Skeletal muscle tissue (tissue), 4 donors: Measurements from ENCODE around the gene BRD1. TPM values are rescaled to one million over a fixed set of nuclear protein-coding genes. Genes with fewer than 3 reads are reported as not detected.

Experiments used
- H3K27ac ChIP-seq: one replicate; pipeline ENCODE4 v1.7.0; 2013; ENCODE audit warnings: mild to moderate bottlenecking, low read depth, low read length, inconsistent platforms
- H3K27me3 ChIP-seq, 3 donors: one replicate each; pipeline ENCODE4 v1.7.0; 2013; ENCODE audit warnings: low read length in 3 of 3; ENCODE audit not compliant: control insufficient read depth in 3 of 3, insufficient read depth in 3 of 3
- H3K36me3 ChIP-seq, 3 donors: one replicate each; pipeline ENCODE4 v1.7.0; 2013; ENCODE audit warnings: low read length in 3 of 3; ENCODE audit not compliant: control insufficient read depth in 3 of 3, insufficient read depth in 3 of 3
- H3K4me1 ChIP-seq, 3 donors: one replicate each; pipeline ENCODE4 v1.7.0; 2013; ENCODE audit warnings: low read length in 3 of 3, mild to moderate bottlenecking in 3 of 3; ENCODE audit not compliant: control insufficient read depth in 3 of 3, insufficient read depth in 3 of 3
- H3K4me3 ChIP-seq, 3 donors: one replicate each; pipeline ENCODE4 v1.7.0; 2013; ENCODE audit warnings: low read length in 3 of 3
- H3K9ac ChIP-seq, 3 donors: one replicate each; pipeline ENCODE4 v1.7.0; 2013; ENCODE audit warnings: low read length in 3 of 3, mild to moderate bottlenecking in 3 of 3, moderate library complexity in 2 of 3, low read depth in 1 of 3
- H3K9me3 ChIP-seq, 3 donors: one replicate each; pipeline ENCODE4 v1.7.0; 2013; ENCODE audit warnings: low read length in 3 of 3; ENCODE audit not compliant: control insufficient read depth in 3 of 3
- total RNA-seq: library from RNA; depleted of rRNA; stranded (reverse); fragments of >200 nt; gene quantifications from one replicate; pipeline ENCODE4 v1.2.3, GENCODE V29; 2014
- donor health status: Osteomylitis.

Gene BRD1
- total RNA-seq, 1 donor from 2014 or later, result 27.1 TPM

- no peak overlapping the region for H3K27ac ChIP-seq
- peak overlapping the region in 1 of 3 donors; percentile 16 for H3K9ac ChIP-seq
- no peaks in the 10 kb centered on the region for H3K36me3 ChIP-seq
- no peaks in the 10 kb centered on the region for H3K9me3 ChIP-seq
- H3K4me3 ChIP-seq, result peak overlapping the region in 2 of 3 donors; percentile 21 to 45
- peaks cover 25 to 60% (median 47%) of the 10 kb centered on the region in 3 donors for H3K27me3 ChIP-seq
- H3K4me1 ChIP-seq, result peaks cover 2 to 5% (median 3%) of the 10 kb centered on the region in 3 donors
These were observed 20.3 kb upstream of the BRD1 start for GRCh38 chr22:49847751-49848689.

DNA sequence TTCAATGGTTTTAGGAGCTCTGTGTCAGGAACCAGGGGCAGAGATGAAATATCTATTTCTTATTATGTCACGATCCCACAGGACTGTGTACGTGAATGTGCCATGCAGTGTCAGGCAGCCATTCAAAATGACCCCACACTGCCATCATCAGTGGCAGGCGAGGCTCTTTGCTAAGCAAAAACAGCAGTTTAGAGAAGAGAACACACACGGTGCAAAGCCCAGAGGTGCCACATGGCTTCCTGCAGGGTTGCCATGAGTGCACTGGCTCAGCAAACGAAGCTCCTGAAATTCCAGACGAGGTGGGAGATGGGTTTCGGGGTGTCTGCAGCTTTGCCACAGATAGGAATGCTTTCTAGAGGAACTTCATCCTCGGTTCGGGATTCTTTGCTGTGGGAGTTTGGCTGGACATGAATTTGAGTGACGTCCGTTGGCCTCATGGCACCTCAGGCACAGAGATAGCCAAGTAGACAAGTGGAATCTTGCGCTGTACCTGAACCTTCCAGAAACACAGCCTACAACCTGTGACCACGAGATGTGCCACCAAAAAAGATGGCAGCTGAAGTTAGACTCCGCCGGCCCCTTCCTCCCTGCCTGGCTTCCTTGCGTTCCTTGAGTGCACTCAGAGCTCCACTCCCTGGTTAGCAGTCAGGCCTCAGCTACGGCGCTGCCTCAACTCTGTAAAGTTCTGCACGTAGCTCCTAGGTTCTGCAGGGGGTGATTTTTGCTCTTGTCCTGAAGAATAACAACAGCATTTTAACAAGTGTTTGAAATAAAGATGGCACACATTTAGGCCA, 18.2 kb upstream of the BRD1 start:
- Histone ChIP-seq H3K4me1 (peaks cover 2 to 3% (median 2%) of the 10 kb centered on the region in 3 donors), H3K27me3 (peaks cover 24 to 50% (median 47%) of the 10 kb centered on the region in 3 donors), H3K9me3 (no peaks in the 10 kb centered on the region), H3K36me3 (no peaks in the 10 kb centered on the region), H3K4me3 (no peak overlapping the region), H3K9ac (no peak overlapping the region), H3K27ac (no peak overlapping the region)

DNA sequence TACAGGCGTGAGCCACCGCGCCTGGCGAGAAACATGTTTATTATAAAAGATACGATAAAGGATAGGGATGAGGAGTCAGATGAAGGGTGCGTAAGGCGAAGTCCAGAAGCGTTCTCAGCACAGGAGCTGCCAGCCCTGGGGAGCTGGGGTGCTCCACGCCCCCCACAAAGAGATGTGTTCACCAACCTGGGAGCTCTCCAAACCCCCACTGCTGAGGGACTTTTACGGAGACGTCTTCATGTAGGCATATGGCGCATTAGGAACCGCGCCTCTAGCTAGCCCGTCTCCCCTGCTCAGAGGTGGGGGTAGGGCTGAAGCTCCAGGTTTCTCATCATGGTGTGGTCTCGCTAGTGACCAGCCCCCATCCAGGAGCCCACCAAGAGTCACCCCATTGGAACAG, 17.6 kb upstream of the BRD1 start:
- no peaks in the 10 kb centered on the region for H3K9me3 ChIP-seq
- no peak overlapping the region for H3K27ac ChIP-seq
- H3K4me3 ChIP-seq, result no peak overlapping the region
- peaks cover 18 to 44% (median 42%) of the 10 kb centered on the region in 3 donors for H3K27me3 ChIP-seq
- H3K9ac ChIP-seq, result no peak overlapping the region
- peaks cover 2 to 3% (median 2%) of the 10 kb centered on the region in 3 donors for H3K4me1 ChIP-seq
- no peaks in the 10 kb centered on the region for H3K36me3 ChIP-seq

GRCh38 chr22:49838771-49839717, 11.4 kb upstream of the BRD1 start:
- Histone ChIP-seq H3K4me1 (no peaks in the 10 kb centered on the region), H3K27ac (no peak overlapping the region), H3K36me3 (no peaks in the 10 kb centered on the region), H3K9ac (no peak overlapping the region), H3K4me3 (no peak overlapping the region), H3K9me3 (no peaks in the 10 kb centered on the region), H3K27me3 (no peaks in the 10 kb centered on the region)

- H3K36me3 ChIP-seq, result no peaks in the 10 kb centered on the region
- no peaks in the 10 kb centered on the region for H3K27me3 ChIP-seq
- H3K4me1 ChIP-seq, result no peaks in the 10 kb centered on the region
- H3K27ac ChIP-seq, result no peak overlapping the region
- no peak overlapping the region for H3K9ac ChIP-seq
- no peaks in the 10 kb centered on the region for H3K9me3 ChIP-seq
- no peak overlapping the region for H3K4me3 ChIP-seq
These were observed 5.8 kb upstream of the BRD1 start for GRCh38 chr22:49833340-49834007.

GRCh38 chr22:49829044-49829853, 1.6 kb upstream of the BRD1 start:
- Histone ChIP-seq H3K36me3 (peaks cover 0 to 6% (median 0%) of the 10 kb centered on the region in 3 donors), H3K9ac (no peak overlapping the region), H3K4me3 (no peak overlapping the region), H3K27me3 (no peaks in the 10 kb centered on the region), H3K27ac (no peak overlapping the region), H3K4me1 (peaks cover 22 to 24% (median 23%) of the 10 kb centered on the region in 3 donors), H3K9me3 (no peaks in the 10 kb centered on the region)

DNA sequence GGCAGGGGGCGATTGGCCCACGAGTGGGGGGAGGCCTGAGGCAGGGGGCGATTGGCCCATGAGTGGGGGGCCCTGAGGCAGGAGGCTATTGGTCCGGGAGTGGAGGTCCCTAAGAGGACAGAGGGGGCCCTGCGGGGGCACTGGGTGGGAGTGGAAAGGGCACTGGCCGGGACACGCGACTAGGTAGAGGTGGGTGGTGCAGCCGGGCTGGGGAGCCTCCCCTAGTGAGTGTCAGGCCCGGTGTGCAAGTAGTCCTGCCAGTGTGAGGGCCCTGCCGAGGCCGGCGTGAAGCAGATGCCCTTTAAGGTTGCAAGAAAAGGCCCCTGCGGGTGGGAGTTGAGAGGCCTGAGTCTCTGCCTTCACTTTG, 909 bp upstream of the BRD1 start:
- no peak overlapping the region for H3K27ac ChIP-seq
- peaks cover 23 to 30% (median 24%) of the 10 kb centered on the region in 3 donors for H3K4me1 ChIP-seq
- H3K9ac ChIP-seq, result no peak overlapping the region
- H3K4me3 ChIP-seq, result no peak overlapping the region
- H3K9me3 ChIP-seq, result no peaks in the 10 kb centered on the region
- H3K27me3 ChIP-seq, result no peaks in the 10 kb centered on the region
- peaks cover 4 to 9% (median 6%) of the 10 kb centered on the region in 3 donors for H3K36me3 ChIP-seq

- H3K4me1 ChIP-seq, result peaks cover 23 to 31% (median 25%) of the 10 kb centered on the region in 3 donors
- H3K4me3 ChIP-seq, result peak overlapping the region in 2 of 3 donors; percentile 78 to 82
- H3K36me3 ChIP-seq, result peaks cover 15 to 21% (median 16%) of the 10 kb centered on the region in 3 donors
- peak overlapping the region; percentile 86 to 89 (median 86) for H3K9ac ChIP-seq
- no peaks in the 10 kb centered on the region for H3K9me3 ChIP-seq
- peak overlapping the region; percentile 58 for H3K27ac ChIP-seq
- H3K27me3 ChIP-seq, result no peaks in the 10 kb centered on the region
These were observed 311 bp downstream of the BRD1 start for GRCh38 chr22:49827271-49827852.
